HG03442 (cell line): ENCODE data around the gene GATA6.
"Not testable (repeated sequence)": the region's sequence is repeated elsewhere in the genome, so short reads cannot be mapped to it uniquely, and the experiment has no call there.

Source experiments
- ATAC-seq: cut with Tn5 transposase; IDR thresholded peaks from one replicate; pipeline ENCODE4 v1.9.1; 2021; ENCODE audit warnings: mild to moderate bottlenecking, moderate library complexity; ENCODE audit not compliant: unreplicated experiment

GATA6 gene

DNA sequence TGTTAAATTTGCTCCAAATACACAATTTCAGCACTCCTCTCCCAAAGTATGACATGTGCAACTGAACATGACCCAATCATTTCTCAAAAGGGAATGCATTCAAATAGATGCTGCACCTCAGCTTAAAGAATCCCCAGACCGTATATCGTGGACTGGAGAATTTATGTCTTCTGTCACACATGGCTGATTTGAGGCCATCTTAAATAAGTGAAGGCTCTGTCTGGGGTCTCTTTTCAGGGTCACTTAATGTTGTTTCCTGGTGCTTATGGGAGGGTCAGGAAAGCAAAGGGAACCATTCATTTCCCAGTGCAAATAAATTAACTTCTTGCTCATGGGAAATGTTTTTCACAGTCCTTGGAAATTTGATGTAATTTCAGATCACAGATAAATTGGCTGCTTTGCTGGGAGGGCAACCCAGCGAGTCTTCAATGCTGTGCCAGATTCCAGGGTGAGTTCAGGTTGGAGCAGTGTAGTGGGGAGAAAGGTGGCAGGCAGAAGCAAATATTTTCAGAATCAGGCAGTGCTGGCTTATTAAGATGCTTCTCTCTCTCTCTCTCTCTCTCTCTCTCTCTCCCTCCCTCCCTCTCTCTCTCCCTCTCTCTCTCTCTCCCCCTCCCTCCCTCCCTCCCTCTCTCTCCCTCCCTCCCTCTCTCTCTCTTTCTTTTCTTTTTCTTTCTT is 34.3 kb downstream of the GATA6 start:
- ATAC-seq = no peak

DNA sequence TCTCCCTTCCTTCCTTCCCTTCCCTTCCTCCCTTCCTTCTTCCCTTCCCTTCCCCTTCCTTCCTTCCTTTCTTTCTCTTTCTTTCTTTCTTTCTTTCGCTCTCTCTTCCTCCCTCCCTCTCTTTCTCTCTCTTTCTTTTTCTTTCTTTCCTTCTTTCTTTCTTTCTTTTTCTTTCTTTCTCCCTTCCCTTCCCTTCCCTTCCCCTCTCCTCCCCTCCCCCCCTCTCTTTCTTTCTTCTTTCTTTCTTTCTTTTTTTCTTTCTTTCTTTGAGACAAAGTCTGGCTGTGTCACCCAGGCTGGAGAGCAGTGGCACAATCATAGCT is 34.8 kb downstream of the GATA6 start:
- ATAC-seq = no peak

DNA sequence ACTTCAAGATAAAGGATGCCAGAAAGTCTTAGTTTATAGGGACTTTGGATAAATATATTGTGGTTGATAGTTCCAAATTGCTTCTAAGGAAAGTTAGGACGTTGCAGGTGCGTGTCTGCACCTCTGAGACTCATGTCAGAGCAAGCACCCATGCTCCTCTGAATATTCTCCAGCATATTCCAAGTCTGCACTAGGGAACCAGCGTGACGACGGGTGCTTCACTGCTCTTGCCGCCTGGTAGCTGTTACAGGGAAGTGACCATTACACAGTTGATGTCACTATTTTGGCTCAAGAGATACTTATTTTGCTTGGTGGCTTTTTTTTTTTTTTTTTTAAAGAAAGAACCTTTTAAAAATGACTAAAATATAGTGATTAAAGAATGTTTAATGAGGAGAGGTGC is 35.6 kb downstream of the GATA6 start:
- no peak for ATAC-seq

DNA sequence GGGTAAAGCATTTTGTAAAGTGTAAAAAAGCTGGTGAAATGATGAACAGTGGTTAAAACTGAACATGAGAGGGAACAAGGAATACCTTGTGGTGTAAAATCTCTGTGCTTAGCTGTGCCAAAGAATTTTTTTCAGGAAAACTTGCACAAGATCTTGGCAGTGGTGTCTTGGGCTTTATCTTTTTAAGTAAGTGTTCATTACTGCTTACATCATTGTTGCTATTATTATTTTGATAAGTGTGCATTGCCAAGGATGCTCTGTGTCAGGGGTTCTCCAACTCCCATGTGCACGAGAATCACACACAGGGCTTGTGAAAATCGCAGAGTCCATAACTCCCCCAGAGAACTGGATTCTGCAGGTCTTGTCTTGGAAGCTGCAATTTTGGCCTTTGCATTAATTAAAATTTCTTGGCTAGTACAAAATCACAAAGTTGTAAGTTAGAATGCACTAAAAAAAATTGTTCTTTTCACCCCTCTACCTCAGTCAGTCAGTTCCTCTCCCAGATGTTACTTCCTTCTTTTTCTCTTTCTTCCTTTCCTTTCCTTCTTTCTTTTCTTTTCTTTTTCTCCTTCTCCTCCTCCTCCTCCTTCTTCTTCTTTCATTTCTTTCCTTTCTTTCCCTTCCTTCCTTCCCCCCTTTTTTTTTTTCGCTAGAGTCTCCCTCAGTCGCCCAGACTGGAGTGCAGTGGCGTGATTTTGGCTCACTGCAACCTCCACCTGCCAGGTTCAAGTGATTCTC is 37.8 kb downstream of the GATA6 start:
- no peak for ATAC-seq

DNA sequence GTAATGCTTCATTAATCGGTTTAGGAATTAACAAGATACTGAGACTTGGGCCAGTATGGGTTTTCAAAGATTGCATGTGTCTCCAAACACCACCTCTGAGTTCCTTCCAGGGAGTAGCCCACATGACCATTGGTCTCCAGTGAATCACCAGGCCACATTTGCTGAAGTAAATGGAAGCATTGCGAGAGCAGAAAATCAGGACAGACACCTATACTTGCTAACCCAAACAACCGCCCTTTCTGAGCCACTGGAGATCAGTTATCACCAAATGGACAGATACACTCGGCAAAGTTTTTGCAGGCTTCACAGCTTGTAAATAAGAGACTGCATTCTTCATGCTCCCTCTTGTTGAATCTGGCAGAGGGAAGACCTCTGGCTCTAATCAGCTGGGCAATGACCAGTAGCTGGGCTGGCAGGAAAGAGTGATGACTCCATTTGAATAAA is 40.9 kb downstream of the GATA6 start:
- no peak for ATAC-seq

DNA sequence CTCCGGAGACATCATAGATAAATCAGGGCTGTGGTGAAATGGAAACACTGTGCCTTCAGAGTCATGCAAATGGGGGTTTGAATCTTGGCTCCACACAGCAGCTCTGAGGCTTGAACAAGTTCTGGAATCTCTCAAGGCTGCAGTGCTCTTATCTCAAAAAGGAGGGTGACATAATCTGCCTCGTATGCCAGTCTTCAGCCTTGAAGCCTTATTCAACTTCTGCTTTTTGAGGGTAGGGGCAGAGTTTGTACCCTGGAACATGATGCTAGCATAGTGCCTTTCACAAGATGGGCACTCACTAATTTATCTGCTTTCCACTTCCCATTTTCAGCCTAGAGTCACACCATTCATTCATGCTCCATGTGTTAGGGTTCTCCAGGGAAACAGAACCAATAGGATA is 42.3 kb downstream of the GATA6 start:
- no peak for ATAC-seq

DNA sequence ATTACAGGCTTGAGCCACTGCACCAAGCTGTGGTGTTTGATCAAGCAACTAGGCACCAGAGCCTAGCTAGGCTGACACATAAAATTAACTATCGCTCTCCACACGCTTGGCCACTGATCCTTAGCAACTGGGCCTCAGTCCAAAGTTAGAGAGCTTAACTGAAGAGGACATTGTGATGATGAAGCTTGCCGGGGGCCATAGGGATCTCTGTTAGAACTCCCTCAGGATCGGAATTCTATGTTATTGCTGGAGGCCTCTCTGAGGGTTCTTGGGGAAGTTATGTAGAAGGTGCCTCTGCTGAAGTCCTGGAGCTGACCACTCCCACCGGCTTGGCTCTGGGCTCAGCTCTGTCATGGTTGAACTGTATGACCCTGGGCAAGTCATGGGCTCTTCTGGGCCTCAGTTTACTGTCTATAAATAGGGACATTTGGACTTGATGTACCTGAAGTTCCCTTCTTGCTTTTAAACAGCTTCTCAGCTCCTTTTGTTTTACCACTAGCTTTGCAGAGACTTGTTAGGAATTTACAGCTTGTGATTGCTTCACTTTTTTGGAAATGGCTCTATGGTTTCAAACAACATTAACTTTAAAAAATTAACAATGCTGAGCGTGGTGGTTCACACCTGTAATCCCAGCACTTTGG is 44.1 kb downstream of the GATA6 start:
- no peak for ATAC-seq

DNA sequence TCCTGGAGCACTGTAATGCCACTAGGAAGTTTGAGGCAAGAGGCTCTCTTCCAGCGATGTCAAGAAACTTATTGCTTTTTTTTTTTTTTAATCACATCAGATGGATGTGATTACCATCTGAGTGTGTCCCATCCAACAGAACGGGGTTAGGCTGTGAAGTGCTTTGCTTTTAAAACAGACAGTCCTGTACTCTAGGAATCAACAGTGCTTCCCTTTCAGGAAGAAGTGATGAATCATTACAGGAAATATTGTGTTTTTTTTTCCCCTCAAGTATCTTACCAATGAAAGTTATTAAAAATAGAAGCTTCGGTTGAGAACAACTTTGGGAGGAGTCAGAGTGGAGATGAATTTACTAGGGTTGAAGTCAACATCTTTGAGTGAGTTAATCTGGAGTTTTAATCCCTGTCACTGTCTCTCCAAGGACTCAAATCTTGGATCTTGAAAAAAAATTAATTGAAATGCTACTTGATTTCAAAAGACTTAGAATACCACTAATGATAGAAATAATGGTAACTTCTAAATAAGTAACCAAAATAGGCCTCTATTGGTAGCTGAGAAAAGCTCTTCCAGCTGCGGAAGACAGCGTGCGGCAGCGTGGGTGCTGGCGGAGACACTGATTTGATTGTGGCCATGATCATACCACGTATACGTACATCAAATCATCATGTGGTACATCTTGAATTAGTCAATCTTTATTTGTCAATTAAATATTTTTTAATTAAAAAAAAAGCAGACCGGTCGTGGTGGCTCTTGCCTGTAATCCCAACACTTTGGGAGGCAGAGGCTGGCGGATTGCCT is 45.5 kb downstream of the GATA6 start:
- no peak for ATAC-seq

DNA sequence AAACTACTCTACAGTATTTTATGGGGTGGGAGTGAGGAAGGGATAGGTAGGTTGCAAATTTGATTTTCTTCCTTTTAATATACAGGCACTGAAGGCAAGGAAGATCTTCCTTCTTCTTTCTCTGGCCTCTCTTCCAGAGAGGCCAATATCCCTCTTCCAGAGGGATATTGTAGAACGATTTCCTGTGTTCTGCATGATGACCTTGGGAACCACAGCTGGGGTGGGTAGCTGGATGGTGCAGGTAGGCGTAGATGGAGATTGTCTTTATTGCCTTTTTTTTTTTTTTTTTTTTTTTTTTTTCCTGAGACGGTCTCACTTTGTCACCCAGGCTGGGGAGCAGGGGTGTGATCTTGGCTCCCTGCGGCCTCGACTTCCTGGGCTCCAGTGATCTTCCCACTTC is 49.4 kb downstream of the GATA6 start:
- no peak for ATAC-seq

DNA sequence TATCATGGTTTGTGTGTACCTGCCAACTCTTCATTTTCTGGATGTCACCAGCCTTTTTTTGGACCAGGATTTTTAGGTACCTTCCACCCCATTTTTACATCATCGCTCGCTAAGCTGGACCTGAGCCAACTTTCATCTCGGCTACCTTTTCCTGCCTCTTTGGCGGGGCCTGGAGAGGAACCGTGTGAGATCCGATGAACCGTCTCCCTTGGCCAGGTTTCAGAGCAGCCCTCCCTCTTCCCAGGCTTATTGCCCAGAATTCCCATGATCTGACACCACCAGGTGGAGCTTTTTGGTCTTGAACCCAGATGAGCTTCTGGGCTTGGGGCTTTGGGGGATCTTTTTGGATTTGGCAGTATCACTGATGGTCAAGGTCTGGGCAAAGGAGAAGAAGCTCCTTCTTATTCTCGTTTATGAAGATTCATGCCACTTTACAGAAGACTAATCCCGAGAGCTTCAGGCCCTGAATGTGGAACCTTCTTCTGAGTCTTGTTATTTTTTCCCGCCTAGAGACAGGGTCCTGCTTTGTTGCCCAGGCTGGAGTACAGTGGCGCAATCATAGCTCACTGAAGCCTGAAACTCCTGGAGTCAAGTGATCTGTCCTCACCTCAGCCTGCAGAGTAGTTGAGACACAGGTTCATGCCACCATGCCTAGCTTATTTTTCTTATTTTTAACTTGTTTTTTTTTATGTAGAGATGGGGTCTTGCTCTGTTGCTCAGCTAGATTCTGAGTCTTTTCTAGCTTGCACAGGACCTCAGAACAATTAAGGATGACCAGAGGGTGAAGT is 50.4 kb downstream of the GATA6 start:
- no peak for ATAC-seq

DNA sequence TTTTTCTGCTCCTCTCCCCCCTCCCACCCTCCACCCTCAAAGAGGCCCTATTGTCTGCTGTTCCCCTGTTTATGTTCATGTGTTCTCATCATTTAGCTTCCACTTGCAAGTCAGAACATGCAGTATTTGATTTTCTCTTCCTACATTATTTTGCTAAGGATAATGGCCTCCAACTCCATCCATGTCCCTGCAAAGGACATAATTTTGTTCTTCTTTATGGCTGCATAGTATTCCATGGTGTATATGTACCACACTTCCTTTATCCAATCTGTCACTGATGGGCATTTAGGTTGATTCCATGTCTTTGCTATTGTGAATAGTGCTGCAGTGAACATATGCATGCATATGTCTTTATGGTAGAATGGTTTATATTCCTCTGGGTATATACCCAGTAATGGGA is 51.2 kb downstream of the GATA6 start:
- ATAC-seq = not testable (repeated sequence)

DNA sequence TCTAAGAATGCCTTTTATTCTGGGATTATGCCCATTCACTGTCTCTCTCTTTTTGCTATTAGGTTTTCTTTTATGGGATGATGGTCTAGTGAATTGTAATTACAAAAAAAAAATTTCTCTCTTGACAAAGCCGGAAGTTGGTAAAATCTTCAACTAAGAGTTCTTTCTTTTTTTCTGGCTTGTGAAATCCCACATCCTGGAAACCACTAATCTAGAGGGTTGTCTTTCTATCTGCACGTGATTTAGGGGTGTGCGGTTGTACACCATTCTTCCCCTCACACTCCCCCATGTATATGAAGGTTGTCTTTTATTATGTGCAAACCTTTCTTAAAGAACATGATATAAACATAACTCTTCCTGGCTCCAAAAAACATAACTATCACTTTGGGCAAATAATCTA is 52.0 kb downstream of the GATA6 start:
- no peak for ATAC-seq

DNA sequence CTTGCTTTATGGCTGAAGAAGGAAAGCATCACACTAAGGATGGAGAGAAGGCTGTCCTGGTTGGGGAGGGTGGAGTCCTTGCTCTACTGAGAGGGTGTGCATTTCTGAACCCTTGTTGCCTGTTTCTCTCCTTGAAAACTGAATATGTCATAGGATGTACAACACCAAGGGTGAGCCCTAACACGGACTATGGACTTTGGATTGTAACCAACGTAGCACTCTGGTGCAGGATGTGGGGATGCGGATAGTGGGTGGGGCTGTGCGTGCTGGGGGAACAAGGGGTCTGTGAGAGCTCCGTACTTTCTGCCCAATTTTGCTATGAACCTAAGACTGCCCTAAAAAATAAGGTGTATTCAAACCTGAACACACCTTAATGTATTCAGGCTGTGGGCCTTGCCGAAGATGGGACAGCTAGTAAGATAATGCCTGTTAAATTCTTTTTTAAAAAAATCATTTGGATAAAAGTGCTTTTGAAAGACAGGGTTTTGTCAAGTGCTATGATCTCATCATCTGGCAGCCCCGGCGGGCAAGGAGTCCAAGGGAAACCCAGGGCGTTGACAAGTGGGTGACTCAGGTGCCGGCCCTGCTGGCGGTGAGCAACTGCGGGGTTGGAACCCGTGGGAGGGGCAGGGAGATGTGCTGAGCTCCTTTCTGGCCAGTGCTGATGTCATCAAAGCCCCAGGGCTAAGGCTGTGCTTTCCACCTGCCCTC is 54.0 kb downstream of the GATA6 start:
- no peak for ATAC-seq

DNA sequence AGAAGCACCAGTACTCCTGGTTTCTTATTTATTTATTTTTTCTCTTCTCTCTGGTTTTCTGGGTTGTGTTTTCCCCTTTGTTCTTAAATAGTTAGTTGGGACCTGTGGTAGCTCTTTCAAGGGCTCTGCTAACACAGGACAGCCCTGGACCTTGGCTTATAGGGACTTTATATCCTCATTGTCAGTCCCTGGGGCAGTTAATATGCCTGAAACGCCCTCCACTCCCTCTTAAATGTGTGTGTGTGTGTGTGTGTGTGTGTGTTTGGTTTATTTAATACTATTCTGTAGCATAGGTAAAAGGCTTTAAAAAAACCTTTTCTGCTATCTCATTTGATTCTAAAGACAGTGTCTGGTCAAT is 54.6 kb downstream of the GATA6 start:
- ATAC-seq = no peak

DNA sequence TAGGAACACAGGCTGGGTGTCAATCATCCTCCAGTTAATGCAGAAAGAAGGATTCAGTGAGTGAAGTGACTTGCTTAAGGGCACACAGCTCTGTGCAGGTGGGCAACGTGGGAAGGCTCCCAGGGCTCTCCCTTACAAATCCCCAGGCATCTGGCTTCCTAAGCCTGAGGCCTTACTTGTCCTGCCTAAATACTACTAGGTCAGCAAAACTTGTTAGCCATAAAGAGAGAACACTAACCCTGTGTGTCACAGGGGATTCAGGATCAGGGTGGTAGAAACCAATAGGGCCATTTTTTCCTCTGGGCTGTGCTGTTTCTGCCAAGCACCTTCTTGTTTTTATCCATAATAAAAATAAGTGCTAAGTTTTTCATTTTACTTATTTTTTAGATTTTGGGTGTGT is 55.0 kb downstream of the GATA6 start:
- no peak for ATAC-seq

DNA sequence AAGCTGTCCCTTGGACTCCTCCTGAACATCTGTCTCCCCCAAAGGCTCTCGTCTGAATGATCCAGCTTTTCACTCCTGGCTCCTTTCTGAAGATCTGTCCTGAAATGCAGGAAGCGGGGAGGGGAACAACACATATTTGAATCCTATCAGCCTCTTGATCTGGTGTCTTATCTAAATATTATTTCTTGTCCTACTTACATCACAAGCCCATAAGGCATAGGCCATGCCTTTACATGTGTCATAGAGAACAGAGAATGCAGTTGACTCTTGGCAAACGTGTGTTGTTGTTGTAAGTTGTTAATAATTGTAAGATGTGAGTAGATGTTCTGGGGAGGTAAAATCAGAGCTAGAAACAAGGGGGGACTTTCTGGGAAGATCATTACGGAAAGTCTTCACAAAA is 57.4 kb downstream of the GATA6 start:
- no peak for ATAC-seq

DNA sequence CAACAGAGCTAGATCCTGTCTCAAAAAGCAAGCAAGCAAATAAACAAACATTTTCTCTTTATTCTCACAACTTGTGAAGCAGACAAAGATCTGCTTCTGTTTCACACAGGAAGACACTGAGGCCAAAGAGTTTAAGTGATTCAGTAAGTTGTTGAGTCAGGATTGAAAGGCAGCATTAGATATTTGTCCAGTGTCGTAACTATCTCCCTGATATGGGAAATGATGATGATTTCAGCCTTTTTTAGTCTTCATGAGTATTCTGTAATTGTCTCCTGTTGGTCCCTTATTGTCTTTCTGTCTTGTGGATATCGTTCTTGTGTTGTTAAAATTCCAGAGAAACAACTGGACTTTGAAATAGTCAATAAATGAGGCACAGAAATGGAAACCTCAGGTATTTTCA is 59.6 kb downstream of the GATA6 start:
- ATAC-seq = no peak

DNA sequence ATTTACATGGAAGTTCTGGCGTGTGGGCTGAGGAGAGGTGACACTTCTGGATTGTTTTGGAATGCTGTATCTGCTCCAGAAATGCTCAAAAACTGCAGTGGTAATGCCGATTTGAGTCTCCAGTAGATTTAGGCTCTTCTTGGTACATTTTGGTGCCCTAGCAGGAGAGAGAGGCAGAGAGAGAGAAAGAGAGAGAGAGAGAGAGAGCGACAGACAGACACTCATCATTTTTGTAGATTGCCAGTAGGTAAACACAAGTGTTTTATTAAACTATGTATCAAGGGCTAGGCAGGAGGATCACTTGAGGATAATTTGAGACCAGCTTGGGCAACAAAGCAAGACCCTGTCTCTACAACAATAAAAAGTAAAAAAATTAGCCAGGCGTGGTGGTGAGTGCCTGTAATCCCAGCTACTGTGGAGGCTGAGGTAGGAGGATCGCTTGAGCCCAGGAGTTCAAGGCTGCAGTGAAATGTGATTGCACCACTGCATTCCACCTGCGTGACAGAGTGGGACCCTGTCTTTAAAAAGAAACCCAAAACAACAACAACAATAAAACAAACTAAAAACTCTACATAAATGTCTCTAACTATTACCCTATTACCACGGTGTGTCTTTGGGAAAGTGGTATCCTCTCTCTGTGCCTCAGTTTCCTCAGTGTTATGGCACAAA is 60.2 kb downstream of the GATA6 start:
- no peak for ATAC-seq

DNA sequence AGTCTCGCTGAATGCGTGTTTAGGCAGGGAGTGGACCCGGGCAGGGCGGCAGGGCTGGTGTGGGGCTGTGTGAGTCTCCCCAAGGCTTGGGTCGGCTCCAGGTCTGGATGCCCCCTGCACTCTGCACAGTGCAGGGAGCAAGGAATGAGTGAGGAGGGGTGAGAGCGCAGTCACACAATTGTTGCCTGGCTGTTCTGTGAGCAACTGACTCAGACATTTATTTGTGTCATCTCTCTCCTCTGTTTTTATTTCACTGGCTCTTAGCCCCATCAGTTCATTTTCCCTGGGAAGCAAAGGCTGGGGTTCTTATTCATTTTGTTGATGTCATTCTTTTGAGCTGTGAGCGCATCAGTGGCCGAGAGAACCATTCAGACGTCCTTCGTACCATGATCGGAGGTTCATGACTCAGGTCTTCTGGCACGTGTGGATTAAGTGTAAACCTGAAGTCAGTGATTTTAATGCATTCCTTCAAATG is 61.1 kb downstream of the GATA6 start:
- no peak for ATAC-seq

DNA sequence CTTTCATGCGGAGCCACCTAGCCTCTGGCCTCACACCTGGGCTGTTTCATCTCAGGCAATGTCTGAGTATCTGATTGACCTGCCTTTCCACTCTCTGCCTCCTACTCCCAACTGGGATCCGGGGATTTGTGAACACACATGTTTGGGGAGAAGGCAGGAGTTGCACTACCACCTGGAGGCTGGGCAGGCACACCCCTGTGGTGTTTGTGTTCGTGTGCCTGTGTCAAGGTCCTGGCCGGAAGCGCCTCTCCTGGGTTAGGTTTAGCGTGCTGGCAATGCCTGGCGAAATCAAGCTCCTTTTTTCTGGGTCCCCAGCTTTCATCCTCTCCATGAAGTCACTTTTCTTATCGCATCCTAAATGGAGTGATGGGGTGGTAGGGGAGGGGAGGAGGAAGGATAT is 63.9 kb downstream of the GATA6 start:
- no peak for ATAC-seq
